H1 (cell line): ENCODE measurements around the gene SIRT7. TPM values are rescaled to one million over a fixed set of nuclear protein-coding genes. Genes with fewer than 3 reads are reported as not detected.

Experiments
- CTCF ChIA-PET: fragments of 300-600 bp; sonication (Branson Sonifier 250); formaldehyde crosslinking; loops from one replicate; lab custom pipeline; 2021; ENCODE audit not compliant: partially characterized antibody; lab: Charles Lee
- POLR2A ChIA-PET: fragments of 300-600 bp; sonication (Branson Sonifier 250); formaldehyde crosslinking; loops from one replicate; lab custom pipeline; 2021; ENCODE audit warnings: inconsistent platforms; ENCODE audit not compliant: partially characterized antibody; lab: Charles Lee
- DNase-seq, 2 experiments: peaks; one replicate each; pipeline versions ENCODE4 v3.0.0 to v3.0.0-alpha.2; 2010 to 2022; ENCODE audit warnings: low spot score in 2 of 2, low read depth in 1 of 2, mixed read lengths in 1 of 2
- FAIRE-seq: peaks from 2 replicates; lab custom pipeline; 2011; peaks lifted over from hg19 to GRCh38; lab: Jason Lieb, UNC
- H2AFZ ChIP-seq: 2 replicates; pipeline ENCODE4 v1.8.1; 2012; ENCODE audit warnings: low read length, inconsistent platforms
- H2AK5ac ChIP-seq: 2 replicates; pipeline ENCODE4 v1.6.1; 2013; ENCODE audit warnings: low read depth, low read length
- H2BK120ac ChIP-seq: replicated peaks from 2 replicates; pipeline ENCODE3; 2013; ENCODE audit warnings: low read depth, low read length, inconsistent platforms
- H2BK12ac ChIP-seq: 2 replicates; pipeline ENCODE4 v1.6.1; 2013; ENCODE audit warnings: low read depth, low read length
- H2BK15ac ChIP-seq: 2 replicates; pipeline ENCODE4 v1.6.1; 2013; ENCODE audit warnings: low read length
- H2BK20ac ChIP-seq: 2 replicates; pipeline ENCODE4 v1.6.1; 2013; ENCODE audit warnings: low read length
- H2BK5ac ChIP-seq: 2 replicates; pipeline ENCODE4 v1.6.1; 2013; ENCODE audit warnings: low read depth, low read length
- H3K14ac ChIP-seq: 2 replicates; pipeline ENCODE4 v1.6.1; 2013; ENCODE audit warnings: inconsistent platforms; ENCODE audit not compliant: insufficient read length
- H3K18ac ChIP-seq: 2 replicates; pipeline ENCODE4 v1.6.1; 2013; ENCODE audit warnings: low read length; ENCODE audit errors: extremely low read depth
- H3K23ac ChIP-seq: 2 replicates; pipeline ENCODE4 v1.6.1; 2013; ENCODE audit warnings: inconsistent platforms; ENCODE audit not compliant: insufficient read length
- H3K23me2 ChIP-seq: 2 replicates; pipeline ENCODE4 v1.6.1; 2013; ENCODE audit warnings: low read depth, low read length
- H3K27ac ChIP-seq: 2 replicates; pipeline ENCODE4 v1.6.1; 2011; ENCODE audit warnings: low read depth, low read length, inconsistent platforms
- H3K27me3 ChIP-seq, 4 experiments: replicated peaks in 1 of 4; 1 replicate in 1 of 4; 2 replicates in 3 of 4; pipeline versions ENCODE4 v1.6.1 to v1.8.1; 2011 to 2013; ENCODE audit warnings: low read length in 3 of 4, mild to moderate bottlenecking in 3 of 4, inconsistent platforms in 2 of 4, mixed read lengths in 2 of 4, moderate library complexity in 1 of 4; ENCODE audit not compliant: control insufficient read depth in 3 of 4, insufficient read depth in 3 of 4; ENCODE audit errors: extremely low read depth in 1 of 4
- H3K36me3 ChIP-seq, 4 experiments: 2 replicates each; pipeline versions ENCODE4 v1.6.1 to v1.8.1; 2011 to 2013; ENCODE audit warnings: mild to moderate bottlenecking in 4 of 4, low read length in 3 of 4, moderate library complexity in 2 of 4, control low read depth in 1 of 4, inconsistent platforms in 1 of 4; ENCODE audit not compliant: insufficient read depth in 4 of 4, control insufficient read depth in 2 of 4
- H3K4ac ChIP-seq: replicated peaks from 2 replicates; pipeline ENCODE3; 2013; ENCODE audit warnings: low read length, low read depth, mixed read lengths, inconsistent platforms; ENCODE audit not compliant: insufficient read length
- H3K4me1 ChIP-seq, 4 experiments: replicated peaks in 1 of 4; 1 replicate in 1 of 4; 2 replicates in 3 of 4; pipeline versions ENCODE4 v1.6.1 to v1.8.1; 2011 to 2013; ENCODE audit warnings: low read length in 3 of 4, inconsistent platforms in 2 of 4, mixed read lengths in 1 of 4; ENCODE audit not compliant: insufficient read depth in 4 of 4, control insufficient read depth in 3 of 4
- H3K4me2 ChIP-seq, 2 experiments: 2 replicates each; pipeline versions ENCODE4 v1.6.1 to v1.8.1; 2011 to 2013; ENCODE audit warnings: low read depth in 2 of 2, low read length in 2 of 2, control low read depth in 1 of 2, inconsistent platforms in 1 of 2, mild to moderate bottlenecking in 1 of 2; ENCODE audit not compliant: insufficient read depth in 1 of 2
- H3K4me3 ChIP-seq, 4 experiments: fragments of 200-600, 300-600 bp in 1 of 4; sonication (generic), shearing (Covaris generic), sonication (Bioruptor Twin) in 1 of 4; 2 replicates each; pipeline versions ENCODE4 v1.5.1 to v1.8.1; 2011 to 2016; ENCODE audit warnings: low read length in 4 of 4, low read depth in 3 of 4, control low read depth in 2 of 4, inconsistent platforms in 2 of 4, mild to moderate bottlenecking in 2 of 4, mixed read lengths in 1 of 4, moderate library complexity in 1 of 4; ENCODE audit not compliant: insufficient read depth in 2 of 4; ENCODE audit errors: extremely low read depth in 1 of 4
- H3K56ac ChIP-seq: replicated peaks from 2 replicates; pipeline ENCODE3; 2013; ENCODE audit warnings: low read depth, mild to moderate bottlenecking, mixed read lengths, low read length, inconsistent platforms; ENCODE audit not compliant: insufficient read length
- H3K79me1 ChIP-seq: 2 replicates; pipeline ENCODE4 v1.6.1; 2013; ENCODE audit warnings: low read depth, low read length, control low read depth
- H3K79me2 ChIP-seq, 2 experiments: 2 replicates each; pipeline versions ENCODE4 v1.6.1 to v1.8.1; 2012 to 2013; ENCODE audit warnings: low read length in 2 of 2, mild to moderate bottlenecking in 2 of 2, inconsistent platforms in 1 of 2; ENCODE audit not compliant: insufficient read depth in 2 of 2, control insufficient read depth in 1 of 2
- H3K9ac ChIP-seq, 4 experiments: replicated peaks in 1 of 4; 1 replicate in 1 of 4; 2 replicates in 3 of 4; pipeline versions ENCODE4 v1.6.1 to v1.8.1; 2011 to 2013; ENCODE audit warnings: low read depth in 3 of 4, low read length in 3 of 4, control low read depth in 2 of 4, mild to moderate bottlenecking in 2 of 4, moderate library complexity in 2 of 4, inconsistent platforms in 1 of 4; ENCODE audit errors: extremely low read depth in 1 of 4
- H3K9me3 ChIP-seq, 2 experiments: 2 replicates each; pipeline versions ENCODE4 v1.6.1 to v1.8.1; 2012 to 2013; ENCODE audit warnings: mild to moderate bottlenecking in 2 of 2, moderate library complexity in 2 of 2, control low read depth in 1 of 2, inconsistent platforms in 1 of 2, low read depth in 1 of 2, low read length in 1 of 2, mixed read lengths in 1 of 2; ENCODE audit not compliant: insufficient read depth in 2 of 2
- H4K20me1 ChIP-seq, 2 experiments: replicated peaks in 1 of 2; 2 replicates each; pipeline versions ENCODE3 to v1.8.1; 2011 to 2013; ENCODE audit warnings: inconsistent platforms in 2 of 2, low read length in 2 of 2, mild to moderate bottlenecking in 1 of 2; ENCODE audit not compliant: insufficient read depth in 2 of 2, control insufficient read depth in 1 of 2
- H4K5ac ChIP-seq: 2 replicates; pipeline ENCODE4 v1.6.1; 2013; ENCODE audit warnings: low read length, low read depth, mixed read lengths, inconsistent platforms; ENCODE audit not compliant: insufficient read length
- H4K8ac ChIP-seq: 2 replicates; pipeline ENCODE4 v1.8.0; 2013; ENCODE audit warnings: mild to moderate bottlenecking, moderate library complexity, low read length, inconsistent platforms; ENCODE audit not compliant: insufficient read depth; ENCODE audit errors: extremely low read depth
- H4K91ac ChIP-seq: replicated peaks from 2 replicates; pipeline ENCODE3; 2013; ENCODE audit warnings: low read length, mixed read lengths, inconsistent platforms; ENCODE audit not compliant: insufficient read length
- SRF ChIP-seq: IDR thresholded peaks from 2 replicates; pipeline ENCODE4 v1.6.1; 2011; ENCODE audit warnings: mild to moderate bottlenecking, low read depth, low read length, moderate library complexity
- WGBS, 2 experiments: shearing (Covaris generic) in 1 of 2; methylation state at CpG; one replicate each; pipeline versions ENCODE4 v1.1.6 to v1.1.7; 2013 to 2015; ENCODE audit warnings: low lambda C conversion rate in 2 of 2, mixed read lengths in 2 of 2, inconsistent platforms in 1 of 2, low coverage in 1 of 2, missing lambda C conversion rate in 1 of 2; ENCODE audit not compliant: insufficient replicate concordance in 2 of 2, insufficient coverage in 1 of 2, insufficient read length in 1 of 2; ENCODE audit errors: extremely low coverage in 1 of 2, missing lambda C conversion rate in 1 of 2; 5-methylcytosine and 5-hydroxymethylcytosine counted together
- polyA plus RNA-seq, 7 experiments: library from polyadenylated mRNA; depleted of rRNA in 3 of 7; stranded (reverse) in 5 of 7; unstranded in 2 of 7; fragments of >200 nt in 5 of 7; fragments of 200-250 nt in 2 of 7; gene quantifications; 1 replicate in 5 of 7; 2 replicates in 1 of 7; 4 replicates in 1 of 7; pipeline versions ENCODE4 v1.2.1 to v1.2.3, GENCODE V29; 2011 to 2013; ENCODE audit warnings: missing spikeins in 2 of 7, mixed read lengths in 2 of 7
- total RNA-seq: library from RNA; stranded (reverse); fragmentation: NEBNext Ultra II Directional; extraction: Animal tissue kit (Norgen Biotek cat#: 25700); gene quantifications from 2 replicates; pipeline ENCODE4 v1.2.1, GENCODE V29; 2021

SIRT7 gene
- total and polyA plus RNA-seq, 2 of the 8 experiments (the other 6 are each of a cell fraction or from before 2014, with no cell fraction given) = 5.8 to 16.6 TPM

- Histone ChIP-seq H2BK20ac (no peak overlapping the region), H3K4ac (no peak overlapping the region), H2BK12ac (no peak overlapping the region), H3K4me3 (no peak overlapping the region), H3K9me3 (no peaks in the 10 kb centered on the region), H3K36me3 (peaks cover 0 to 25% (median 10%) of the 10 kb centered on the region in 4 experiments; a peak in 5 of 8 replicates), H3K27me3 (peaks cover 0 to 12% (median 9%) of the 10 kb centered on the region in 4 experiments; a peak in 4 of 7 replicates), H2AFZ (no peak overlapping the region), H3K14ac (no peak overlapping the region), H4K5ac (no peak overlapping the region), H3K79me2 (peaks cover 2 to 7% of the 10 kb centered on the region in 2 experiments; a peak in 3 of 4 replicates), H3K4me2 (no peak overlapping the region), H2AK5ac (no peak overlapping the region), H3K56ac (no peak overlapping the region), H2BK15ac (no peak overlapping the region), H3K18ac (no peak overlapping the region), H4K8ac (no peak overlapping the region), H3K9ac (no peak overlapping the region), H3K27ac (no peak overlapping the region), H3K23me2 (peaks cover 14% of the 10 kb centered on the region; the same call in 1 of the 2 replicates), H3K79me1 (peaks cover 6% of the 10 kb centered on the region), H3K23ac (no peak overlapping the region), H4K20me1 (peaks cover 9 to 23% of the 10 kb centered on the region in 2 experiments), H2BK120ac (no peak overlapping the region), H2BK5ac (no peak overlapping the region), H4K91ac (no peak overlapping the region), H3K4me1 (peaks cover 0 to 11% (median 5%) of the 10 kb centered on the region in 4 experiments; a peak in 6 of 7 replicates)
- DNase-seq (no peak), FAIRE-seq (no peak)
- TF ChIP-seq SRF = no peak
- ChIA-PET CTCF (interaction anchor here (0.6 to 3.8 kb wide), 7 partner anchors 25 to 90 kb away, joined by 3 to 9 read pairs (median 3); no protein-coding TSS in a partner anchor), POLR2A (interaction anchor here (0.6 to 14.6 kb wide), 24 partner anchors 6 to 420 kb away, joined by 3 to 150 read pairs (median 3); partner anchors contain the start of genes ASPSCR1, MAFG, PCYT2 and SIRT7)
- 83% methylated on average over 13 of the region's 13 CpGs; no CpG with 5 or more reads in 1 of the 2 experiments for WGBS, 2 experiments
These were observed 13.2 kb upstream of the SIRT7 start for GRCh38 chr17:81931189-81931556.
